ENCODE results near the gene PCDHGA6. TPM values are rescaled to one million over a fixed set of nuclear protein-coding genes. Genes with fewer than 3 reads are reported as not detected.
"Not testable (repeated sequence)": the region's sequence is repeated elsewhere in the genome, so short reads cannot be mapped to it uniquely, and the experiment has no call there.

PCDHGA6 gene
- total RNA-seq, 1 donor from 2014 or later: 6.0 TPM

- no peak for ATAC-seq
- DNase-seq (ENCODE audit: missing footprints): no peak
- intact Hi-C loops (cut with DNase I): no loop called here
These were observed 17.6 kb upstream of the PCDHGA6 start for GRCh38 chr5:141356133-141356532.

- intact Hi-C loops (cut with DNase I): no loop called here
- DNase-seq (ENCODE audit: missing footprints): no peak
- ATAC-seq: no peak
These were observed 16.7 kb upstream of the PCDHGA6 start for GRCh38 chr5:141356950-141357349.

GRCh38 chr5:141359790-141360426 lies 13.8 kb upstream of the PCDHGA6 start, which contains the start of gene PCDHGB2:
PCDHGB2 (plus strand) TSS chr5:141359994; CDS start chr5:141360136, 142 bp downstream.
- intact Hi-C loops (cut with DNase I): no loop called here
- DNase-seq (ENCODE audit: missing footprints) (no peak), ATAC-seq (peak; percentile 39)

- intact Hi-C loops (cut with DNase I): no loop called here
- no peak for ATAC-seq
- DNase-seq (ENCODE audit: missing footprints): no peak
These were observed 13.0 kb upstream of the PCDHGA6 start for GRCh38 chr5:141360685-141361084.

DNA sequence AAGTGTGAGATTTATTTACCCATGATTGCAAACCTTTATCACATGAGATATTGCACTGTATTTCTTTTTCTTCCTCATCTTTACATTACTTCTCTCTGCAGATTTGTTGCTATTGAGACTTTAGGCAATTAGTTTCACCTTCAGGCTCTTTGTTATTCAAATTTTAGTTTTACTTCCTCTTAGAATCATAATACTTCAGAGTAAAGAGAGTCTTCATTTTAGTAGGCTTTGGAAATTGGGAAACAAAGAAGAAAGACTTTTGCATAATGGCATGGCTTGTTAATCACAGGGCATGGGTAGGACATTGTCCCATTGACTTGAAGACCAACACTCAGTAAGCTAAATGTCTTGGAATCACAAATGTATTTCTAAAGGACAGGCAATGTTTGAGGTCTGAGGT lies 11.0 kb upstream of the PCDHGA6 start:
- DNase-seq (ENCODE audit: missing footprints) (no peak), ATAC-seq (no peak)
- intact Hi-C loops (cut with DNase I): no loop called here

- peak; percentile 65 for ATAC-seq
- intact Hi-C loops (cut with DNase I): no loop called here
These were observed 9.6 kb upstream of the PCDHGA6 start, which contains the start of gene PCDHGA5 for GRCh38 chr5:141363952-141364660. PCDHGA5 (plus strand) TSS chr5:141364162; CDS start chr5:141364331, 169 bp downstream.

DNA sequence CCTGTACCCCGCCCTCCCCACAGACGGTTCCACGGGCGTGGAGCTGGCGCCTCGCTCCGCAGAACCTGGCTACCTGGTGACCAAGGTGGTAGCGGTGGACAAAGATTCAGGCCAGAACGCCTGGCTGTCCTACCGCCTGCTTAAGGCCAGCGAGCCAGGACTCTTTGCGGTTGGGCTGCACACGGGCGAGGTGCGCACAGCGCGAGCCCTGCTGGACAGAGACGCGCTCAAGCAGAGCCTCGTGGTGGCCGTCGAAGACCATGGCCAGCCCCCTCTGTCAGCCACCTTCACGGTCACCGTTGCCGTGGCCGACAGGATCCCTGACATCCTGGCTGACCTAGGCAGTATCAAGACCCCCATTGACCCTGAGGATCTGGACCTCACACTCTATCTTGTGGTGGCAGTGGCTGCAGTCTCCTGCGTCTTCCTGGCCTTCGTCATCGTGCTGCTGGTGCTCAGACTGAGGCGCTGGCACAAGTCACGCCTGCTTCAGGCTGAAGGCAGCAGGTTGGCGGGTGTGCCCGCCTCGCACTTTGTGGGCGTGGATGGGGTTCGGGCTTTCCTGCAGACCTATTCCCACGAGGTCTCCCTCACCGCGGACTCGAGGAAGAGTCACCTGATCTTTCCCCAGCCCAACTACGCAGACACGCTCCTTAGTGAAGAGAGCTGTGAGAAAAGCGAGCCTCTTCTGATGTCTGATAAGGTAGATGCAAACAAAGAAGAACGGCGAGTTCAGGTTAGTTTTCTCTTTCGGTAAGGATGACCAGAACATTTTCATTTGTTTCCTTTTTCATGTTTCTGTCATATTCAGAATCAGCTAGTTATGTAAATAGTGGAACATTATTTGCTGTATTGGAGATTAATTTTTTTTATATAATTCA lies 7.4 kb upstream of the PCDHGA6 start:
- intact Hi-C loops (cut with DNase I): no loop called here
- ATAC-seq (no peak), DNase-seq (ENCODE audit: missing footprints) (no peak)

More at GRCh38 chr5:141363952-141364660, 9.6 kb upstream of the PCDHGA6 start, which contains the start of gene PCDHGA5:
- no peak for DNase-seq (ENCODE audit: missing footprints)

GRCh38 chr5:141369994-141370848 lies 3.5 kb upstream of the PCDHGA6 start, which contains the start of gene PCDHGB3:
PCDHGB3 (plus strand) TSS chr5:141370242; CDS start chr5:141370395, 153 bp downstream.
- ATAC-seq (peak; percentile 86), DNase-seq (ENCODE audit: missing footprints) (peak; percentile 84)
- intact Hi-C loops (cut with DNase I): loop anchor here (5.0 kb wide), 1 partner anchor 42 kb away; the partner anchor contains the start of gene PCDHGA10

GRCh38 chr5:141371572-141372475 lies 1.9 kb upstream of the PCDHGA6 start:
- DNase-seq (ENCODE audit: missing footprints): no peak
- ATAC-seq: peak; percentile 34
- intact Hi-C loops (cut with DNase I): loop anchor here (5.0 kb wide), 1 partner anchor 40 kb away; the partner anchor contains the start of gene PCDHGA10

GRCh38 chr5:141374627-141375026 lies 936 bp downstream of the PCDHGA6 start:
- intact Hi-C loops (cut with DNase I): loop anchor here (1.0 to 5.0 kb wide), 2 partner anchors 21 to 38 kb away; partner anchors contain the start of gene PCDHGA10
- DNase-seq (ENCODE audit: missing footprints): no peak
- peak; percentile 26 for ATAC-seq

GRCh38 chr5:141375444-141376155 lies 1.9 kb downstream of the PCDHGA6 start:
- intact Hi-C loops (cut with DNase I): loop anchor here (1.0 kb wide), 1 partner anchor 20 kb away; no protein-coding TSS in a partner anchor
- DNase-seq (ENCODE audit: missing footprints): not testable (repeated sequence)
- peak; percentile 26 for ATAC-seq

- intact Hi-C loops (cut with DNase I): no loop called here
- no peak for ATAC-seq
These were observed 9.0 kb downstream of the PCDHGA6 start, which contains the start of gene PCDHGA7 for GRCh38 chr5:141382469-141383294. PCDHGA7 (plus strand) TSS chr5:141382742; CDS start chr5:141382900, 158 bp downstream.

GRCh38 chr5:141383345-141383744 lies 9.7 kb downstream of the PCDHGA6 start:
- ATAC-seq: no peak
- intact Hi-C loops (cut with DNase I): no loop called here
- DNase-seq (ENCODE audit: missing footprints): no peak

More at GRCh38 chr5:141382469-141383294, 9.0 kb downstream of the PCDHGA6 start, which contains the start of gene PCDHGA7:
- DNase-seq (ENCODE audit: missing footprints): no peak

DNA sequence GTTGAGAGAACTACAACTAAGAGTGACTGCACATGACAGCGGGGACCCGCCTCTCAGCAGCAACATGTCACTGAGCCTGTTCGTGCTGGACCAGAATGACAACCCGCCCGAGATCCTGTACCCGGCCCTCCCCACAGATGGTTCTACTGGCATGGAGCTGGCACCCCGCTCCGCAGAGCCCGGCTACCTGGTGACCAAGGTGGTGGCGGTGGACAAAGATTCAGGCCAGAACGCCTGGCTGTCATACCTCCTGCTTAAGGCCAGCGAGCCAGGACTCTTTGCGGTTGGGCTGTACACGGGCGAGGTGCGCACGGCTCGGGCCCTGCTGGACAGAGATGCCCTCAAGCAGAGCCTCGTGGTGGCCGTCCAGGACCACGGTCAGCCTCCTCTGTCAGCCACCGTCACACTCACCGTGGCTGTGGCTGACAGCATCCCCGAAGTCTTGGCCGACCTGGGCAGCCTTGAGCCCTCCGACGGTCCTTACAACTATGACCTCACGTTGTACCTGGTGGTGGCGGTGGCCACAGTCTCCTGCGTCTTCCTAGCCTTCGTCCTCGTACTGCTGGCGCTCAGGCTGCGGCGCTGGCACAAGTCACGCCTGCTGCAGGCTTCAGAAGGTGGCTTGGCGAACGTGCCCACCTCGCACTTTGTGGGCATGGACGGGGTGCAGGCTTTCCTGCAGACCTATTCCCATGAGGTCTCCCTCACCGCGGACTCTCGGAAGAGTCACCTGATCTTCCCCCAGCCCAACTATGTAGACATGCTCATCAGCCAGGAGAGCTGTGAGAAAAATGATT lies 11.0 kb downstream of the PCDHGA6 start:
- intact Hi-C loops (cut with DNase I): no loop called here

More for the DNA sequence above, 11.0 kb downstream of the PCDHGA6 start:
- DNase-seq (ENCODE audit: missing footprints) (peak; percentile 62), ATAC-seq (no peak)

Measured in Right ventricle myocardium inferior (tissue), 1 donor.